T-helper 1 cell treated with Interleukin-12 subunit alpha and Interleukin-12 subunit beta and Interleukin-4 antibody, amounts not matched to agents 30 ng/mL and 1 ng/mL, for 36 hours (primary cell): ENCODE data around the gene KSR1. TPM values are rescaled to one million over a fixed set of nuclear protein-coding genes. Genes with fewer than 3 reads are reported as not detected.
"Not testable (repeated sequence)": the region's sequence is repeated elsewhere in the genome, so short reads cannot be mapped to it uniquely, and the experiment has no call there.

Experiments
- intact Hi-C: fragments of 100-400 bp; cut with micrococcal nuclease; formaldehyde crosslinking; loops from one replicate; pipeline ENCODE4 v1.15.1; 2024
- total RNA-seq: library from RNA; stranded (reverse); gene quantifications from 2 replicates; pipeline ENCODE4 v1.2.3, GENCODE V29; 2022

The KSR1 gene
- total RNA-seq, 1 donor from 2014 or later: 134 TPM

DNA sequence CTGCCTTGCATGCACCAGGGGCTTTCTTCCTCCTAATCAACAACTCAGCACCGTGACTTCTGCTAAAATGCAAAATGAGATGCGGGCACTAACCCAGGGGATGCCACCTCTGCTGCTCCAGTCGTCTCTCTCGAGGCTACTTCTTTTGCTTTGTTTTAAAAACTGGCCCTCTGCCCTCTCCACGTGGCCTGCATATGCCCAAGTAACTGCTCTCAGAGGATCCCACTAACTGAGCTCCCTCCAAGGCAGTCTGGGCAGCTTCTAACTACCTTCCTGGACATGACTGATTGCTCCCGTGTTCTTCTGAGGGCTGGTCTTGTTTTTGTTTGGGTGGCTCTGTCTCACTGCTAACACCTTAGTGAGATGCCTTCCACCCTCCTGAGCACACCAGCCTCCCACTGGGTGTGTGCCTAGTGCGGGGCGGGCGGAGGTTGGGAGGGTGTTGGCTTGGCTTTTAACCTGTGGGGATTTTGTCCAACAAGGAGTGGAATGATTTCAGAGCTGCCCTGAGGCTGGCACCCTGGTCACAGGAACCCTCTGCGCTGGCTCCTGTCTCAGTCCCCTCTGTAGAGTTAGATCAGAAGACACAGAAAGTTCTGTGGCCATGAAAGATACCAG, 165.8 kb downstream of the KSR1 start:
- intact Hi-C loops: no loop called here

GRCh38 chr17:27622986-27623385, 166.7 kb downstream of the KSR1 start:
- intact Hi-C loops: no loop called here

GRCh38 chr17:27623614-27624013, 167.4 kb downstream of the KSR1 start:
- intact Hi-C loops: no loop called here

- intact Hi-C loops: no loop called here
These were observed 168.3 kb downstream of the KSR1 start for GRCh38 chr17:27624539-27624938.

- intact Hi-C loops: no loop called here
These were observed 169.6 kb downstream of the KSR1 start for GRCh38 chr17:27625856-27626255.

DNA sequence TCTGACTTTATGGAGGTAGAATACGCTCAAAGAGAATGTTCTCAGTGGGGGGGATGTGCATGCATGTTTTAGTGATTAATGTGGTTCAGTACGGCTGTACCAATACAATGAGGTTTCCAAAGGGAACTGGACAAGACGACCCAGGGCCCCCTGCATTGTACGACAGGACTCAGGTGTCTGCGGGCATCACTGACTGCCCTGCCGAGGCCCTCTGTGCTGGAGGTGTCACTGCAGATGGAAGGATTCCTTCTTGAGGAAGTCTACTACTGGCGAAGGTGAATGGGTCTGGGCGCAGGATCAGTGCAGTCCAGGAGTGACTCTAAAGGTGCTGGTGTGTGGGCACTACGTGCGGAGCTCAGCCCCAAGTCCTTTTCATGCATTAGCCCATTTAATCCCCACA, 171.3 kb downstream of the KSR1 start:
- intact Hi-C loops: no loop called here

GRCh38 chr17:27628376-27628775, 172.1 kb downstream of the KSR1 start:
- intact Hi-C loops: no loop called here

DNA sequence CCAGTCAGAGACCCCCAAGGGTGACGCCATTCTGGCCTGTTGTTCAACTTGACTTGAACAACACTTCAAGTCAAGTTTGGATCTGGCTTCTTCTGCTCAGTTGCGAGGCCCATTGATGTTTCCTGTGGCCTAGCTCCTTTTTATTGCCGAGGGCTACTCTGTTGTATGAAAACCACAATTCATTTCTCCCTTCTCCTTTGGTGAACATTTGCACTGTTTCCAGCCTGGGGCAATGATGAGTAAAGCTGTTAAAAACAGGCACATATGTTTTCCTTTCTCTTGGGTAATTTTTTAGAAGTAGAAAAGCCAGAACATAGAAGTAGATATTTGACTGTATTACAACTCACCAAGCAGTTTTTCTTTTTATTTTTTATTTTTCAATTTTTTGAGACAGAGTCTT, 173.0 kb downstream of the KSR1 start:
- intact Hi-C loops: not testable (repeated sequence)

DNA sequence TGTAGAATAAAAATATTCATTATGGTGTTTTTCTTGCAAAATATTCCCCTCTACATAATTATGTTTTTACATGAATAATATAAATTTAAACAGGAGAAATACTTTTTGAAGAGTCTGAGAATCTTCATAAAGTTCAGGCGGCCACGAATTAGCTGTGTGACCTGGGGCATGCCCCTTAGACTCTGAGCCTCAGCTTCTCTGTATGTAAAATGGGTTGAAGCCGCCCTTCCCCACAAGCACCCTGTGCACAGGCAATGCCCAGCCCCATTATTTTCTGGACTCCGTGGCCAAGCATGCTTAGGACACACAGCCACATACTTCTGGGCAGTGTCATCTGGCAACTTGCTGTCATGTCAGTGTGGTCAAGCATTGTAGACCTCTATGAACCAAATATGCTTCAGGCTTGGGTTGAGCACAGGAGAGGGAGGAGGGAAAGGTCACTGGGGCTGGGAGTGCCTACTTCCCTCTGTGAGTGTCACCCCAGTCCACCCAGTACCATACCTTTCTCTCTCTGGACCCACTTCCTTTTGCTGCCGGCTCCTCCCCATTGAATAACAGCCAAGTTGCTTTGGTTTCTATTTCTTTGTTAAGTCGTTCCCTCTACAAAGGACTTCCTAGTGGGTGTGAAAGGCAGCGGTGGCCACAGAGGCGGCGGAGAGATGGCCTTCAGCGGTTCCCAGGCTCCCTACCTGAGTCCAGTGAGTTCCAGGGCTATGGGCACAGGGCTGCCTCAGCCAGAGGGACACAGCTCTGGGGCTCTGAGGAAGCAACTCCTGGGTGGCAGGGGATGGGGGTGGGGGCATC, 174.6 kb downstream of the KSR1 start, which contains the start of gene LGALS9:
TSS of gene LGALS9 (plus strand) at position 582 of the 804 bp plus-strand sequence. CDS start at position 660, 78 bp downstream.
- intact Hi-C loops: loop anchor here (2.0 to 5.0 kb wide), 2 partner anchors 20 to 334 kb away; no protein-coding TSS in a partner anchor

- intact Hi-C loops: loop anchor here (2.0 to 5.0 kb wide), 2 partner anchors 19 to 334 kb away; no protein-coding TSS in a partner anchor
These were observed 175.1 kb downstream of the KSR1 start for GRCh38 chr17:27631411-27631760.

- intact Hi-C loops: loop anchor here (2.0 to 5.0 kb wide), 2 partner anchors 19 to 335 kb away; no protein-coding TSS in a partner anchor
These were observed 175.9 kb downstream of the KSR1 start for GRCh38 chr17:27631897-27632725.

GRCh38 chr17:27632766-27633165, 176.5 kb downstream of the KSR1 start:
- intact Hi-C loops: loop anchor here (5.0 kb wide), 1 partner anchor 335 kb away; no protein-coding TSS in a partner anchor

- intact Hi-C loops: loop anchor here (5.0 kb wide), 1 partner anchor 336 kb away; no protein-coding TSS in a partner anchor
These were observed 177.2 kb downstream of the KSR1 start for GRCh38 chr17:27633312-27634025.

GRCh38 chr17:27634026-27634335, 177.7 kb downstream of the KSR1 start:
- intact Hi-C loops: loop anchor here (5.0 kb wide), 1 partner anchor 337 kb away; no protein-coding TSS in a partner anchor

- intact Hi-C loops: loop anchor here (5.0 kb wide), 1 partner anchor 337 kb away; no protein-coding TSS in a partner anchor
These were observed 178.5 kb downstream of the KSR1 start for GRCh38 chr17:27634776-27635175.

GRCh38 chr17:27635275-27635823, 179.1 kb downstream of the KSR1 start:
- intact Hi-C loops: no loop called here

- intact Hi-C loops: not testable (repeated sequence)
These were observed 179.8 kb downstream of the KSR1 start for GRCh38 chr17:27636005-27636520.

- intact Hi-C loops: not testable (repeated sequence)
These were observed 181.6 kb downstream of the KSR1 start for GRCh38 chr17:27637818-27638217.

- intact Hi-C loops: not testable (repeated sequence)
These were observed 182.2 kb downstream of the KSR1 start for GRCh38 chr17:27638415-27638914.

DNA sequence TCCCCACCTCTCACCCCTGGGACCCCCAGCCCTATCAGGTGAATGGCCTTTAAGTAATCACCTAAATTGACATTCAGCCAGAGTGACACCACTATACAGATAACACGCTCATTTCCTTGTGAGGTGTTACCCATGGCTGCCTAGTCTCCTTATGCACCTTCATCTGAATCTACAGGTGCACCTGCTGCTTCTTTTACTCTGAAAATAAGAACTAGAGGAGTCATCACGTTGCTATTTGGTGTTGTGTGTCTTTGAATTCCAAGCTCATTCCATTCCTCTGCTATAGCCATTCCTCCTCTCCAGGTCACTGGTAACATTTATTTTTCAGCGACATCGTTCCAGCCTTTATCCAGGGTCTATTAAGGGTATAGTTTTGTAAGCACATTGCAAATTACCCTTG, 184.5 kb downstream of the KSR1 start:
- intact Hi-C loops: no loop called here
